Spleen (tissue), 11 donors: ENCODE data around the gene BLID. TPM values are rescaled to one million over a fixed set of nuclear protein-coding genes. Genes with fewer than 3 reads are reported as not detected.

Source experiments
- DNase-seq: peaks from one replicate; pipeline ENCODE4 v3.0.0-alpha.2; 2020
- H3K27ac ChIP-seq, 8 donors: fragments of 200-600 bp; sonication (generic) in 7 of 8; 1 replicate in 4 of 8; 2 replicates in 4 of 8; pipeline versions ENCODE4 v1.5.0 to v1.8.0; 2016 to 2021; ENCODE audit warnings: inconsistent platforms in 4 of 8, mild to moderate bottlenecking in 4 of 8, moderate library complexity in 1 of 8
- H3K27me3 ChIP-seq, 7 donors: fragments of 200-600 bp; sonication (generic) in 6 of 7; replicated peaks in 1 of 7; 1 replicate in 4 of 7; 2 replicates in 3 of 7; pipeline versions ENCODE4 v1.5.0 to v1.8.0; 2016 to 2021; ENCODE audit warnings: inconsistent platforms in 3 of 7, mild to moderate bottlenecking in 1 of 7
- H3K36me3 ChIP-seq, 6 donors: fragments of 200-600 bp; sonication (generic) in 5 of 6; 1 replicate in 4 of 6; 2 replicates in 2 of 6; pipeline versions ENCODE4 v1.5.0 to v1.8.0; 2016 to 2021; ENCODE audit warnings: inconsistent platforms in 2 of 6
- H3K4me1 ChIP-seq, 6 donors: fragments of 200-600 bp; sonication (generic) in 5 of 6; 1 replicate in 3 of 6; 2 replicates in 3 of 6; pipeline versions ENCODE4 v1.5.0 to v1.8.0; 2016 to 2021; ENCODE audit warnings: inconsistent platforms in 3 of 6
- H3K4me3 ChIP-seq, 8 donors: fragments of 200-600 bp; sonication (generic) in 7 of 8; 1 replicate in 4 of 8; 2 replicates in 4 of 8; pipeline versions ENCODE4 v1.5.0 to v1.8.0; 2016 to 2021; ENCODE audit warnings: inconsistent platforms in 4 of 8, mild to moderate bottlenecking in 4 of 8, moderate library complexity in 2 of 8
- H3K9me3 ChIP-seq, 8 donors: fragments of 200-600 bp; sonication (generic) in 7 of 8; 1 replicate in 4 of 8; 2 replicates in 4 of 8; pipeline versions ENCODE4 v1.5.0 to v1.8.0; 2016 to 2021; ENCODE audit warnings: inconsistent platforms in 4 of 8
- POLR2A ChIP-seq, 3 donors: fragments of 450-650 bp; IDR thresholded peaks; one replicate each; pipeline ENCODE4 v1.5.1; 2017; ENCODE audit warnings: antibody characterized with exemption in 3 of 3, mild to moderate bottlenecking in 1 of 3
- POLR2AphosphoS5 ChIP-seq, 3 donors: sonication (generic); formaldehyde crosslinking; IDR thresholded peaks; one replicate each; pipeline ENCODE4 v1.5.1; 2017; ENCODE audit warnings: antibody characterized with exemption in 3 of 3
- WGBS, 5 donors: extraction: QIAGEN DNeasy Blood & Tissue Kit in 3 of 5; methylation state at CpG; one replicate each; pipeline versions ENCODE4 v1.1.5 to v1.1.7; 2013 to 2018; 5-methylcytosine and 5-hydroxymethylcytosine counted together
- intact Hi-C: fragments of 100-400 bp; cut with DNase I; formaldehyde crosslinking; loops from one replicate; pipeline ENCODE4 v1.15.0; 2023; ENCODE audit warnings: low total_unique reads
- polyA plus RNA-seq, 3 donors: library from polyadenylated mRNA; stranded (reverse); fragments of 200-250 nt; gene quantifications; one replicate each; pipeline ENCODE4 v1.2.1, GENCODE V29; 2013
- total RNA-seq, 7 donors: library from RNA; depleted of rRNA in 3 of 7; stranded (reverse); fragments of >200 nt in 3 of 7; fragmentation: NEBNext Ultra II Directional in 4 of 7; extraction: Animal tissue kit (Norgen Biotek cat#: 25700) in 4 of 7; gene quantifications; one replicate each; pipeline versions ENCODE4 v1.1.0 to v1.2.1, GENCODE V29; 2016 to 2021
- TF ChIP-seq, protein P1 (sequence below), 11 experiments: fragments of 200-600 bp in 7 of 11; fragments of 450-650 bp in 4 of 11; sonication (generic) in 4 of 11; IDR thresholded peaks in 8 of 11; conservative IDR thresholded peaks in 3 of 11; 1 replicate in 7 of 11; 2 replicates in 4 of 11; pipeline versions ENCODE4 v1.4.0 to v1.8.0; 2016 to 2021; ENCODE audit warnings: antibody characterized with exemption in 11 of 11, inconsistent platforms in 4 of 11, mild to moderate bottlenecking in 1 of 11
- donor health status: healthy with polysubstance abuse.
- donor health status: DM: no; HTN: no; CAD: no; lungs with moderate emphysema.
- donor health status: DM: no; HTN: no; CAD: no.
- donor health status: Bipolar disorder and iron deficiency.
- donor health status: healthy.
- donor health status: DM: no; HTN: no; CAD: no.
- donor health status: DM: yes; HTN: yes; CAD: no.

BLID gene
- total and polyA plus RNA-seq, 10 donors: 0.61 to 0.64 TPM; not detected in 8

DNA sequence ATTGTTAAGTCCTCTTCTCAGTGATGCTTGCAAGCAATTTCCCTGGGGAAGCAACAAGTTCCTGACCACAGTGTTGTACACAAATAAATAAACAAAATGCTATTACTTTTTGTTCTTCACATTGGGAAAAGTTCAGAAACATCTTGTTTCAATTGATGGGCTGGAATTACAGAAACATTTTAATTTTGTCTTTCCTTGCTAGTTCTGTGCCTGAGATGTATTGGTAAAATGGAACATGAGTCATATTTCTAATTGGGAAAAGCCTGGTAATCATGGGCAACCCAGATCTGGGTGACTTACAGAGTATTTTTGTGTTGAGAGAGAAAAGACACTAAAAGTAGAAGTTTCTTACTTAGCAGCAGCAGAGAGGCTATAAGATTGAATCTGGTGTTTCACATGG lies 576 bp upstream of the BLID start:
- no peaks in the 10 kb centered on the region for H3K36me3 ChIP-seq
- H3K27ac ChIP-seq: no peak overlapping the region
- DNase-seq: no peak
- TF ChIP-seq, protein P1, sequence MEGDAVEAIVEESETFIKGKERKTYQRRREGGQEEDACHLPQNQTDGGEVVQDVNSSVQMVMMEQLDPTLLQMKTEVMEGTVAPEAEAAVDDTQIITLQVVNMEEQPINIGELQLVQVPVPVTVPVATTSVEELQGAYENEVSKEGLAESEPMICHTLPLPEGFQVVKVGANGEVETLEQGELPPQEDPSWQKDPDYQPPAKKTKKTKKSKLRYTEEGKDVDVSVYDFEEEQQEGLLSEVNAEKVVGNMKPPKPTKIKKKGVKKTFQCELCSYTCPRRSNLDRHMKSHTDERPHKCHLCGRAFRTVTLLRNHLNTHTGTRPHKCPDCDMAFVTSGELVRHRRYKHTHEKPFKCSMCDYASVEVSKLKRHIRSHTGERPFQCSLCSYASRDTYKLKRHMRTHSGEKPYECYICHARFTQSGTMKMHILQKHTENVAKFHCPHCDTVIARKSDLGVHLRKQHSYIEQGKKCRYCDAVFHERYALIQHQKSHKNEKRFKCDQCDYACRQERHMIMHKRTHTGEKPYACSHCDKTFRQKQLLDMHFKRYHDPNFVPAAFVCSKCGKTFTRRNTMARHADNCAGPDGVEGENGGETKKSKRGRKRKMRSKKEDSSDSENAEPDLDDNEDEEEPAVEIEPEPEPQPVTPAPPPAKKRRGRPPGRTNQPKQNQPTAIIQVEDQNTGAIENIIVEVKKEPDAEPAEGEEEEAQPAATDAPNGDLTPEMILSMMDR (IDR thresholded peaks at IDR 0.05 in 8 of 11, conservative IDR thresholded peaks at IDR 0.05 in 3 of 11): no peak
- no peak for TF ChIP-seq POLR2AphosphoS5 (IDR thresholded peaks at IDR 0.05)
- no peak for TF ChIP-seq POLR2A (IDR thresholded peaks at IDR 0.05)
- H3K4me3 ChIP-seq: no peak overlapping the region
- no peaks in the 10 kb centered on the region for H3K27me3 ChIP-seq
- intact Hi-C loops: no loop called here
- peaks cover 0 to 3% (median 0%) of the 10 kb centered on the region in 6 donors for H3K4me1 ChIP-seq
- H3K9me3 ChIP-seq: no peaks in the 10 kb centered on the region

DNA sequence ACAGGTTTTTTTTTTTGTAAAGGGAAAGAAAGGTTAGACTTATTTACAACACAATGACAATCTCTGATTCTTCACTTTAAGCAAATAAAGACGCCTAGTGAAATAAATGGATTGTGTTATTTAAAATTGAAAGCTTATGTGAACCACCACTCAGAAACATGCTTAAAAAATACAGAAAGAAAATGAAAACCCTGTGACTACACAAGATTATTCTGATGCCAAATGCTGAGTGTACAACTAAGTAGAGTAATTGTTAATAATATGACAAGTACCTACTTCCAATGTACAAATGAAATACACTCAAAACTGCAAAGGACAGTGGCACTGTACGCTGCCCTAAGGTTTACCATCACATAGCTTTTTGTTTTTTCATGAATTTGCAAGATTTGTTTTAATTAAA lies 1.0 kb downstream of the BLID start:
- 75 to 84% (median 80%) methylated on average over 2 of the region's 2 CpGs for whole genome bisulfite sequencing, 5 donors

DNA sequence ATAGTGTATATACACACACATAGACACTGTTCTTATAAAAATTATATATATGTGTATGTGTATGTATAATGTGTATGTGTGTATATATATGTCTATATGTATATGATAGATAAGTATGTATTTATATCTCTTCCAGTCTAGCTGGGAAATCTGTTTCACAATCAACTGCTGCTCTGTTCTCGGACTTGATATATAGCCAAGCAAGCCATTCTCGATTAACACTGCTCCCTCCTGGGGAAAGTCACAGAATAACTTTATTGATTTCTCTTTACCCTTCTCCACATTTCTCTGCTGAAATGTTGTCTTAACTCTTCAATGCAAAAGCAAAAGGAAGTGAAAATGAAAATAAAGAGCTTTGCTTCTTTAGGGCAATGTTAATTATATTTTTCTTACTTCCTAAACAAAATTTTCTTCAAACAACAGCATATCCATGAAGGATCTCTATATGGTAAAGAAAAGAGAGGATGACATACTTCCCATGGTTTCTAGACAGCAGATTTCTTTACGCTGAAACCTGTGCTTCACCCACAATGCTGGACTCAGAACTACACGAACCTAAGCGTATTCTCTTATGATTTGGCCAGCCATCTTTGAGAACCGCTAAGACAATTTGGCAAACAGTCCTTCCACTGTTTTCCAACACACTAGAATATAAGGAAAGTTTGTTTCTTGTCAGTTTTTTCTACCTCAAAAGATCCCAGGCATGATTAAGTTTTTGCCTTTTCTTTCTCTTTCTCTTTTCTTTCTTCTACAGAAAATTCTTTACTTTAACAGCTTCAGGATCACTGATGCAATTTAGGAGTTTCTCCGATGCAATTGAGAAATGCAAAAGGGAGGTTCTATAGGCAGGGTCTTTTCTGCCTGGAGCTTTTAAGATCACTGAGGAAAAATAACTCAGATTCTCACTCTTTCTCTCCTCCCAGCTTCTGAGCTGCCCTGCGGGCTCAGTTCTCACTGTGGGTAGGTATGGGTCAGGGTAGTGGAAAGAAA lies 1.9 kb downstream of the BLID start:
- H3K4me3 ChIP-seq: no peak overlapping the region

More for the DNA sequence above, 1.0 kb downstream of the BLID start:
- peaks cover 0 to 3% (median 0%) of the 10 kb centered on the region in 6 donors for H3K4me1 ChIP-seq
- no peak overlapping the region for H3K27ac ChIP-seq
- no peak overlapping the region for H3K4me3 ChIP-seq
- no peaks in the 10 kb centered on the region for H3K9me3 ChIP-seq
- no peaks in the 10 kb centered on the region for H3K36me3 ChIP-seq
- intact Hi-C loops: no loop called here
- no peak for DNase-seq
- TF ChIP-seq POLR2AphosphoS5 (IDR thresholded peaks at IDR 0.05) (no peak), POLR2A (IDR thresholded peaks at IDR 0.05) (no peak)
- TF ChIP-seq, protein P1 (IDR thresholded peaks at IDR 0.05 in 8 of 11, conservative IDR thresholded peaks at IDR 0.05 in 3 of 11): no peak
- H3K27me3 ChIP-seq: no peaks in the 10 kb centered on the region

More for the DNA sequence above, 1.9 kb downstream of the BLID start:
- 86 to 91% (median 86%) methylated on average over 8 of the region's 8 CpGs for WGBS, 5 donors
- DNase-seq: no peak
- intact Hi-C loops: no loop called here
- Histone ChIP-seq H3K27me3 (no peaks in the 10 kb centered on the region), H3K9me3 (no peaks in the 10 kb centered on the region), H3K4me1 (peaks cover 0 to 3% (median 0%) of the 10 kb centered on the region in 6 donors), H3K36me3 (no peaks in the 10 kb centered on the region), H3K27ac (no peak overlapping the region)
- TF ChIP-seq, protein P1 (IDR thresholded peaks at IDR 0.05 in 8 of 11, conservative IDR thresholded peaks at IDR 0.05 in 3 of 11): no peak
- no peak for TF ChIP-seq POLR2AphosphoS5 (IDR thresholded peaks at IDR 0.05)
- TF ChIP-seq POLR2A (IDR thresholded peaks at IDR 0.05): no peak
